ENCODE results near the gene FAM210A.

FAM210A gene

GRCh38 chr18:13626544-13626908 lies 99.8 kb downstream of the FAM210A start:
- no peak overlapping the region for H3K9ac ChIP-seq (ENCODE audit: low read length)
- no peak overlapping the region for H3K27ac ChIP-seq (ENCODE audit: low read length)
- no peaks in the 10 kb centered on the region; the same call in 1 of the 2 replicates for H4K20me1 ChIP-seq (ENCODE audit: insufficient read depth, low read length)
- H3K4me1 ChIP-seq (ENCODE audit: low read length), result peaks cover 16% of the 10 kb centered on the region
- H3K4me2 ChIP-seq (ENCODE audit: low read length), result no peak overlapping the region
- H3K27me3 ChIP-seq (ENCODE audit: low read depth, low read length), result no peaks in the 10 kb centered on the region
- TF ChIP-seq CTCF (IDR thresholded peaks at IDR 0.05; ENCODE audit: low read depth, low read length), result no peak
- no peak for TF ChIP-seq EZH2phosphoT487 (IDR thresholded peaks at IDR 0.05; ENCODE audit: low read depth)
- no peaks in the 10 kb centered on the region for H3K36me3 ChIP-seq (replicated peaks; ENCODE audit: low read depth, low read length)
- H3K79me2 ChIP-seq (ENCODE audit: low read length), result no peaks in the 10 kb centered on the region
- no peak overlapping the region for H3K4me3 ChIP-seq (ENCODE audit: low read length)
- H3K9me3 ChIP-seq (ENCODE audit: insufficient read depth, low read length), result no peaks in the 10 kb centered on the region
- H2AFZ ChIP-seq (ENCODE audit: low read depth, low read length), result no peak overlapping the region

- Histone ChIP-seq H3K9ac (ENCODE audit: low read length) (no peak overlapping the region), H3K4me2 (ENCODE audit: low read length) (no peak overlapping the region), H3K4me3 (ENCODE audit: low read length) (no peak overlapping the region), H2AFZ (ENCODE audit: low read depth, low read length) (no peak overlapping the region), H3K27me3 (ENCODE audit: low read depth, low read length) (no peaks in the 10 kb centered on the region), H3K27ac (ENCODE audit: low read length) (no peak overlapping the region), H3K9me3 (ENCODE audit: insufficient read depth, low read length) (no peaks in the 10 kb centered on the region), H3K36me3 (replicated peaks; ENCODE audit: low read depth, low read length) (no peaks in the 10 kb centered on the region), H3K79me2 (ENCODE audit: low read length) (no peaks in the 10 kb centered on the region), H4K20me1 (ENCODE audit: insufficient read depth, low read length) (no peaks in the 10 kb centered on the region; the same call in 1 of the 2 replicates), H3K4me1 (ENCODE audit: low read length) (peaks cover 16% of the 10 kb centered on the region)
- no peak for TF ChIP-seq CTCF (IDR thresholded peaks at IDR 0.05; ENCODE audit: low read depth, low read length)
- no peak for TF ChIP-seq EZH2phosphoT487 (IDR thresholded peaks at IDR 0.05; ENCODE audit: low read depth)
Observed at GRCh38 chr18:13625843-13626543, 100.4 kb downstream of the FAM210A start.

- H3K36me3 ChIP-seq (replicated peaks; ENCODE audit: low read depth, low read length), result no peaks in the 10 kb centered on the region
- H3K9ac ChIP-seq (ENCODE audit: low read length), result no peak overlapping the region
- H4K20me1 ChIP-seq (ENCODE audit: insufficient read depth, low read length), result no peaks in the 10 kb centered on the region; the same call in 1 of the 2 replicates
- H3K4me2 ChIP-seq (ENCODE audit: low read length), result no peak overlapping the region
- no peaks in the 10 kb centered on the region for H3K27me3 ChIP-seq (ENCODE audit: low read depth, low read length)
- H3K9me3 ChIP-seq (ENCODE audit: insufficient read depth, low read length), result no peaks in the 10 kb centered on the region
- no peak overlapping the region for H3K27ac ChIP-seq (ENCODE audit: low read length)
- no peak overlapping the region for H3K4me3 ChIP-seq (ENCODE audit: low read length)
- TF ChIP-seq CTCF (IDR thresholded peaks at IDR 0.05; ENCODE audit: low read depth, low read length) (no peak), EZH2phosphoT487 (IDR thresholded peaks at IDR 0.05; ENCODE audit: low read depth) (no peak)
- no peaks in the 10 kb centered on the region for H3K79me2 ChIP-seq (ENCODE audit: low read length)
- no peak overlapping the region for H2AFZ ChIP-seq (ENCODE audit: low read depth, low read length)
- H3K4me1 ChIP-seq (ENCODE audit: low read length), result peaks cover 15% of the 10 kb centered on the region
Observed at GRCh38 chr18:13625355-13625754, 101.0 kb downstream of the FAM210A start.

GRCh38 chr18:13624563-13625237 lies 101.7 kb downstream of the FAM210A start:
- no peak overlapping the region for H3K9ac ChIP-seq (ENCODE audit: low read length)
- TF ChIP-seq EZH2phosphoT487 (IDR thresholded peaks at IDR 0.05; ENCODE audit: low read depth), result no peak
- no peak for TF ChIP-seq CTCF (IDR thresholded peaks at IDR 0.05; ENCODE audit: low read depth, low read length)
- no peaks in the 10 kb centered on the region for H3K36me3 ChIP-seq (replicated peaks; ENCODE audit: low read depth, low read length)
- H3K9me3 ChIP-seq (ENCODE audit: insufficient read depth, low read length), result no peaks in the 10 kb centered on the region
- no peak overlapping the region for H2AFZ ChIP-seq (ENCODE audit: low read depth, low read length)
- no peak overlapping the region for H3K4me3 ChIP-seq (ENCODE audit: low read length)
- no peak overlapping the region for H3K4me2 ChIP-seq (ENCODE audit: low read length)
- no peak overlapping the region for H3K27ac ChIP-seq (ENCODE audit: low read length)
- no peaks in the 10 kb centered on the region for H3K27me3 ChIP-seq (ENCODE audit: low read depth, low read length)
- no peaks in the 10 kb centered on the region for H3K79me2 ChIP-seq (ENCODE audit: low read length)
- no peaks in the 10 kb centered on the region; the same call in 1 of the 2 replicates for H4K20me1 ChIP-seq (ENCODE audit: insufficient read depth, low read length)
- peaks cover 9% of the 10 kb centered on the region for H3K4me1 ChIP-seq (ENCODE audit: low read length)

Measured in OCI-LY3 (cell line).